ENCODE measurements around the gene PHAF1. TPM values are rescaled to one million over a fixed set of nuclear protein-coding genes. Genes with fewer than 3 reads are reported as not detected.

Gene PHAF1
- polyA plus RNA-seq, 3 donors, result 20.7 to 29.5 (median 28.7) TPM

DNA sequence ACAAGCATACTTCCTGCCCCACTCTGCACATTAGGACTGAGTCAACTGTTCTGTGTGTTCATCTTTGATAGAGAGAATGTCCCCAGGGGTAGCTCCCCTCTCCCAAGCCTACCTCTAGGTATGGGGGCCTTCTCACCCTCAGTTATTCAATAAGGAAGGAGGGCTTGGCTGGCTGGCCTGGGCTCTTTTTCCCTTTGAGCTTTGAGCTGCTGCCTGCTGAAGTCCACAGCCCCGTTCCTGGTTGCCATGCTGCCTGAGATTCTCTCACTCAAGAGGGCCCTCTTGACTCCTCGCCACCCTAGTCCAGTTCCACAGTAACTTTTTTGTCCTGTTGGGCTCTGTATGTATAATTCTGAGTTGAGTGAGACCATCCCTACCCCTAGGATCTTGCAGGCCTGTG is 36.0 kb downstream of the PHAF1 start:
- DNase-seq, result no peak

GRCh38 chr16:67146523-67147357 is 37.0 kb downstream of the PHAF1 start:
- DNase-seq, result no peak

DNA sequence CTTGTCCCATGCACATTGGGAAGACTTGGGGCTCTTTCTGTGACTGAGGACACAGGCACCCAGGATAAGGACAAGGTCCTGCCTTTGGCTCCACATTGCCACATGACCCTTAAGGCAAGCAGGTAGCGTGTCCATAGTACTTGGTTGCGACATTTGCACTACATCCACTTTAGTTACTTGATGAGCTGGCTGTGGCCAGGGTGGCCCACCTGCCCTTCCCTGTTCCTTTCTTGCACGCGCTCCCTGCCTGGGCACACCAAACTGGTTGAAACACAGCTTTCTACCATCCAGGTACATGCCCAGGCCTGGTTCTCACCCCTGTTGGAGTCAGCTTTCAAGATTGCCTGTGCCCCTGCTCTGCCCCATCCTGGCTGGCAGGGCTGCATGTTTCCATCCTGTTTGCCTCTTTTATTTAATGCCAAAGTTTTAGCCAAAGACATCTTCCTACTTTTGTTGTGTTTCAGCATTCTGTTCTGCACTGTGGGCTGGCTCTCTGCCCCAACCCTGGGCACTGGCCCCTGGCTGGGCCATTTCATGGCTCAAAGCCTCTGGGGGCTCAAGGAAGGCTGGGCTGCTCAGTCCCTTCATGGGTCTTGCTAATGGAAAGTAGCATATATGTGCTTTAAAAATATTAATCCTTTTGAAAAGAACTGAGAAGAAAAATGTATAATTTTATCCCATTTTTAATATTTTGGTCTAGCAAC is 37.8 kb downstream of the PHAF1 start:
- DNase-seq, result no peak

GRCh38 chr16:67148221-67148620 is 38.5 kb downstream of the PHAF1 start:
- no peak for DNase-seq

DNA sequence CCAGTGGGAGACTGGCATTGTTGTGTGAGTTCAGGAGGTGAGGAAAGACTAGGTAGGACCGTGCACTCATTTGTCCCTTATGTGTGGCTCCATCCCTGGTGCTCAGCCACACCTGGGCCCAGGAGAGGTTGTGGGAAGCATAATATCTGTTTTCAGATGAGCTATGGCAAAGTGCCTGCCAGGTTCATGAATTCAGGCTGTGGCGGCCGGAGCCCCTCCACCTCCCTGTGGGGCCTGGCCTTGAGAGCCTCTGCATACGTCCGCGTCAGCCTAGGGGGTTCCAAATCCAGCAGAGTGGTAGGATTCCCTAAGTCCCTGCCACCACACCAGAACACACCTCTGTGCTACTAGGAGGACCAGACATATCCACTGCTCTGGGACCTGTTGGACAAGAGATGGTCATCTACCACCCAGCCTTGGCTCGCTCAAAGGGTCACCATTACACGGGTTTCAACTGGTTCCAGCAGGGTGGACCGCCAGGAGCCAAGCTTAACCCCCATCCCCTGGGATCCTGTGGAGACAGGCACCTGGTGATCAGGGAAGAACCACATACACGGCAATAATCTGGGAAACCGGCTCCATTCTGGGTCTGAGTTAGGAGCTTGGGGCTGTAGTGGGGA is 39.0 kb downstream of the PHAF1 start:
- no peak for DNase-seq

- DNase-seq, result no peak
Observed at GRCh38 chr16:67149276-67150046, 39.7 kb downstream of the PHAF1 start.

DNA sequence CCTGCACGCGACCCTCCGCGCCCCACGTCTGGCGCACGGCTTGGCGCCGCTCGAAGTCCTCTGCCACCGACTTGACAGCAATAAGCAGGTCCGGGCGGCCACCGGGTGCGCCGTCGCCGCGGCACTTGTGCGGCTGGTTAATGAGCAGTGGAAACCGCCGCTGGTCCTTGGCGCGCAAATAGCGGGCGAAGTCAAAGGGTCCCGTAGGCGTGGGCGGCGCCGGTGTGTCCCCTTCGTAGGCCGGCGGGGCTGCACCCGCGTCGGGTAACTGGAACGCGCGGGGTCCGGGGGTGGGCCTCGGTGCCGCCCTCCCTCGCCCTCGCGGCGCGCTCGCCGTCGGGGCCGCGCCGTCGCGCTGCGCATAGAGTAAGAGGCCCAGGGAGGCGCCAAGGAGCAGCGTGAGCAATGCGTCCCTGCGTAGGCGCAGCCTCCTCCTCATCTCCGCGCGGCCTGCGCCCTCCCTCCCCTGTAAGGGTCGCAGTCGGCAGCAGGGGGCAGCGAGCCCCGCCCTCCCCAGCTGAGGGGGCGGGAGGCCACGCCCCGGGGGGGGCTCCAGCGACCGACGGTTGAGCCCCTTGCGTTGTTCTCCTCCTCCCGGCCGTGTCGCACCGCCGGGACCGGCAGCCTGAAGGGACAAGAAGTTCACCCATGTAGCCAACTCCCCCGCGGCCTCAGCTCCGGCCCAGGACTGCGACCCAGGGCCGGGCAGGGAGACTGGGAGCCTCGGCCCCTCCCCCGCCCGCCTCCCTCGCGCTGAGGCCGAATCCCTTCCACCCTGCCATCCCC is 40.5 kb downstream of the PHAF1 start:
- no peak for DNase-seq

DNA sequence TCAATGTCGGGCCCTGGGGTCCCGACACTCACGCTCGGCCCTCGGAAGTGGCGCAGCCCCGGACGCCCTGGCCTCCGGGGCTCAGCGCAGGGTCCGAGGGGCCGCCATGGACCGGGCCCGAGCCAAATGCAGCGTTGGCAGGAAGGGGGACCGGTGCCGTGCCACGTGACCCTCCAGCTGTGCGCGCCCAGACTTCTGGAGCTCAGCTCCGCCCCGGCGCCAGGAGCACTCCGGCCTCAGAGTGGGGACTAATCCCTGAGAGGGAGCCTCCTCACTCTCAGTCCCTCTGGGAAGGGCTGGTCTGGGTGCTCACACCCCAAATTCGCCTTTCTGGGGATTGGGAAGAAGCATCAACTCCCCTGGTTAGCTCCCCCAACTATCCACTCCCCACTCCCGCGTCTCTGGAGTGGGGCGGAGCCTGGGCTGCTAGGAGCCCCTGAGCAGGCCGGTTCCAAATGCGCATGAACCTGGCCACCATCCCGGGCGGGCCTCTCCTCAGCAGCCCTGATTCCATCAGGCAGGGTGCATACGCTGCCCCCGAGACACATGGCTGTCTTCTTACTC is 41.2 kb downstream of the PHAF1 start, which contains the start of gene B3GNT9:
Gene B3GNT9 (minus strand): TSS at position 166 of the 564 bp plus-strand sequence. CDS start 513 bp downstream, outside the sequence.
- DNase-seq, result peak; percentile 70

DNA sequence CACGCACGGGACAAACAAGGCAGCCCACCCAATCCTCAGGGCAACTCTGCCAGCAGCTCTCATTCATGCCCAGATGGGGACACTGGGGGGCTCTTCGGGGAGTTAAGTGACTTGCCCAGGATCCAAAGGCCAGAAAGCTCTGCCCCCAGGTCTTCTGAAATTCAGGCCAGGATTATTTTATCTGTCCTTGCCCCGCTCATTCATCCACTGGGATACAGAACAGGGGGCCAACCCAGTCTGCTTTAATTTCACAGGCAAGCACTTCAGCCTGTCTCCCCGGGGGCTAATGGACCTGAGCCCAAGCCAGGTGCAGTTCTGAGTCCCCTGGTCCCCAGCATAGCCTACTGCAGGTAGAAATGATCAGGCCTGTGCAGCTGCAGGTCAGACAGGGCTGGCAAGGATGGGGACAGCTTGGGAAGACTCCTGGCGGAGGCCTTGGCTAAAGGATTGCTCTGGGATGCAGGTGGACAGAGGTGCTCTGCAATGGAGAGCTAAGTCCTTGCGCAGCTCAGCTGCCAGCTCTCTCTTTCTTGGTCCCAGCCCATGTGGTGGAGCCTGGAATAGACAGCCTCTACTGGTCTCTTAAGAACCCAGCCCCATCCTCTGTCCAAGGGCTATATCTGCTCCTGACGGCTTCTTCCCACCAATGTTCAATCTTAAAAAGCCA is 41.8 kb downstream of the PHAF1 start:
- DNase-seq, result no peak

GRCh38 chr16:67154578-67155294 is 45.0 kb downstream of the PHAF1 start:
- DNase-seq, result no peak

DNA sequence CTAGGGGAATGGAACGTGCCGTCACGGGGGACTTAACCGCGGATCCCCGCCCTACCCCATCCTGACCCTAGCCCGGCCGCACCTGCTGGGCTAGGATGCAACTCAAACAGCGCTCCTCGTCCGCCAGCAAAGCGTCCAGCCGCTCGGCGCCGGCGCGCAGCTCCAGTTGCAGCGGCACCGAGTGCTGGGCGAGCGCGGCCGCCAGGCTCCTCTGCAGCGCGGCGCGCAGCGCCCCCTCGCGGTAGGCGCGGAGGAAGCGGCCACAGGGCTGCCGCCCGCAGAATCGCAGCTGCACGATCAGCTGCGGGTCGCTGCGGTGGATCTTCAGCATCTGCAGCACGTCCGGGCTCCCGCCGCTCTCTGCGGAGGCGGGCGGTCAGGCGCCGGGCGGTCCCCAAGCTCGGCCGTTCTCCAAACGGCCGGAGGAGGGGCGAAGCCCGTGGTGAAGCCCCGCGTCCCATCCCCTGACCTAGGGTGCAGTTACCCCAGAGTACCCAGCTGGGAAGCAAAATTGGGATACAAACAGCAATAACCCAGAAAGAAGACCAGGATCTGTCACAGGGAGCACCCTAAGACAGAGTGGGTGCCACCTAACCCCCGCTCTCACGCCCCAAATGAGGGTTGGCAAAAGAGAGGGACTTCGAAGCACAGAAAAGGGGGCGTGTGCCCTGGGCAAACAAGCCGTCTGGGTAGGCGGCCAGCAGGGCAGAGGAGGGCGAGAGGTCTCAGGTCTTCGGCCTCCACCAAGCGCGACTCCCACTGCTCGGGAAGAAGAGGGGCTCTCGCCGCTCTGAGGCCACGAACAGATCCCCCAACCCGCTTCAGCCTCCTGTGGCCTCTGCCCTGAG is 45.8 kb downstream of the PHAF1 start:
- DNase-seq, result peak; percentile 69

DNA sequence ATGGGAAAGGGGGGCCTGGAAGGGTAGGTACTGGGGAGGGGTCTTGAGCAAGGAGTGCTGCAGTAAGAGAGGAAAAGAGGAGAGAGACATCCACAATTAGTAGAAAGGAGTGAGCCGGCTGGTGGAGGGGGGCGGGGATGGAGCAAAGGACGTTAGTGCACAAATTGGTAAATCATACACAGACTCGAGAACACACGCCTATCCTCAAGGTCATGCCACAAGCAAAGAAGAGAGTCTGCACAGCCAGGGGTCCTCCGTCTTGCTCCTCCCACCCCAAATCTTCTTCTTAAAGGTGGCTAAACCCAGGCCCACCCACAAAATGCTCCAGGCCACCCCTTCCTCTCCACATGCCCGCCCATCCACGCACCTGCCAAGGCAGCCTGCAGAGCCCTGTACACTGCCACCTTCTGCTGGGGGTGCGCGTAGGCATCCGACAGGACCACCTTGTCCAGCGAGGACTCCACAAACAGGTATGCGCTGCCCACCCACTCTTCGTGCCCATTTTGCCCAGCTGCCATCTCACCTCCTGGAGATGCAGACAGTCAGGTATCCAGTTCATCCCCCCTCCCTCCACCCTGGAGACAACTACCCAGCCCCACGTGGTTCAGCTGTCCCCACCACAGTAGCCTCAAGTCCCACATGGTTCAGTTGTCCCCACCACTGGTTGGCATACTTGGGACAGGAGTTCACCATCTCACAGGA is 46.6 kb downstream of the PHAF1 start:
- no peak for DNase-seq

DNA sequence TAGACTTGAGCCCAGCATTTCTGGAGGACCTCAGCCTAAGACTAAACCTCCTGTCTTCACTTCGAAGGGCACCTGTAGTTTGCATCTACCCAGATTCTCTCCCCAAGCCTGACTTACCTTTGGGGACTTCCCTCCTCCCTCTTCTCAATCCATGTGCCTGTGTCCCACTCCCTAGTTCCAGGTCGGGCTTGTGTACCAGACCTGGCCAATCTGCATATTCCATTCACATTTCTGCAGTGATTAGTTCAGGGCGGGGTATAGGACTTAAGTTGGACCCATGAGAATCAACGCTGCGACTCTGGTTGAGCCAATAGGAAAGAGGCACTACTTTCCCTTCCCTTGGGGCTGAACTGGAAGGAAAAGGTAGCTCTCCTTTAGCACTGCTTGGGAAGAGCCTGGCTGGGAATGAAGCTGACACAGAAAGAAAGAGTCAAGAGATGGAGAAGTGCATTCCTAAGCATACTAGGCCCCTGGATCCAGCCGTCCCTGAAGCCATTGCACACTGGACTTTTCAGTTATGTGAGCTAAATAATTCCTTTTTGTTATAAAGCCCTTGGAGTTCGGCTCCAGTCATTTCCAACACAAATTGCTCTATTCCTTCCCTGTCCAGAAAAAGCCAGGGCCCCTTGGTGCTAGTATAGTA is 47.5 kb downstream of the PHAF1 start:
- no peak for DNase-seq

- no peak for DNase-seq
Observed at GRCh38 chr16:67157892-67158635, 48.3 kb downstream of the PHAF1 start.

- no peak for DNase-seq
Observed at GRCh38 chr16:67158637-67159600, 49.2 kb downstream of the PHAF1 start.
